HS-27A (cell line): ENCODE data around the gene NUDT16.

Experiments used
- DNase-seq: peaks from one replicate; pipeline ENCODE4 v3.0.0-alpha.2; 2012; ENCODE audit warnings: low read depth, missing footprints

The NUDT16 gene

GRCh38 chr3:131386429-131387165, 5.0 kb downstream of the NUDT16 start:
- no peak for DNase-seq

- no peak for DNase-seq
Observed at GRCh38 chr3:131387796-131388489, 6.4 kb downstream of the NUDT16 start.

- no peak for DNase-seq
Observed at GRCh38 chr3:131388490-131388799, 6.9 kb downstream of the NUDT16 start.

- DNase-seq = no peak
Observed at GRCh38 chr3:131390331-131390730, 8.8 kb downstream of the NUDT16 start.

- DNase-seq = no peak
Observed at GRCh38 chr3:131393051-131393450, 11.5 kb downstream of the NUDT16 start.

GRCh38 chr3:131393868-131394267, 12.3 kb downstream of the NUDT16 start:
- DNase-seq = no peak

- no peak for DNase-seq
Observed at GRCh38 chr3:131394400-131394799, 12.8 kb downstream of the NUDT16 start.

GRCh38 chr3:131396170-131396569, 14.6 kb downstream of the NUDT16 start:
- DNase-seq = no peak

GRCh38 chr3:131397889-131398288, 16.3 kb downstream of the NUDT16 start:
- no peak for DNase-seq

GRCh38 chr3:131401978-131402377, 20.4 kb downstream of the NUDT16 start:
- no peak for DNase-seq

- DNase-seq = no peak
Observed at GRCh38 chr3:131402391-131403039, 20.9 kb downstream of the NUDT16 start.

- no peak for DNase-seq
Observed at GRCh38 chr3:131403216-131403895, 21.8 kb downstream of the NUDT16 start.

- no peak for DNase-seq
Observed at GRCh38 chr3:131405411-131405810, 23.8 kb downstream of the NUDT16 start.

- no peak for DNase-seq
Observed at GRCh38 chr3:131406274-131406673, 24.7 kb downstream of the NUDT16 start.

GRCh38 chr3:131417751-131418150, 36.2 kb downstream of the NUDT16 start:
- DNase-seq = no peak

GRCh38 chr3:131421301-131421700, 39.7 kb downstream of the NUDT16 start:
- DNase-seq = no peak

- no peak for DNase-seq
Observed at GRCh38 chr3:131421957-131422498, 40.5 kb downstream of the NUDT16 start.

GRCh38 chr3:131427226-131427625, 45.7 kb downstream of the NUDT16 start:
- no peak for DNase-seq

- DNase-seq = no peak
Observed at GRCh38 chr3:131431754-131432153, 50.2 kb downstream of the NUDT16 start.

GRCh38 chr3:131432441-131432840, 50.9 kb downstream of the NUDT16 start:
- DNase-seq = no peak

- no peak for DNase-seq
Observed at GRCh38 chr3:131435000-131435399, 53.4 kb downstream of the NUDT16 start.
